Panc1 (cell line): ENCODE results near the gene GNAI3.

Source experiments
- POLR2AphosphoS5 ChIP-seq: IDR thresholded peaks from 2 replicates; pipeline ENCODE4 v1.6.1; 2012; ENCODE audit warnings: mild to moderate bottlenecking, low read depth, low read length, moderate library complexity
- REST ChIP-seq, 2 experiments: IDR thresholded peaks; 2 replicates each; pipeline ENCODE4 v1.6.1; 2011 to 2012; ENCODE audit warnings: low read depth in 2 of 2, control low read depth in 1 of 2, low read length in 1 of 2, mild to moderate bottlenecking in 1 of 2, moderate library complexity in 1 of 2; ENCODE audit not compliant: insufficient read depth in 1 of 2
- TF ChIP-seq, protein P1 (sequence below): fragments of 450-650 bp; IDR thresholded peaks from 2 replicates; pipeline ENCODE4 v1.5.1; 2017; ENCODE audit warnings: mild to moderate bottlenecking

- TF ChIP-seq, protein P1, sequence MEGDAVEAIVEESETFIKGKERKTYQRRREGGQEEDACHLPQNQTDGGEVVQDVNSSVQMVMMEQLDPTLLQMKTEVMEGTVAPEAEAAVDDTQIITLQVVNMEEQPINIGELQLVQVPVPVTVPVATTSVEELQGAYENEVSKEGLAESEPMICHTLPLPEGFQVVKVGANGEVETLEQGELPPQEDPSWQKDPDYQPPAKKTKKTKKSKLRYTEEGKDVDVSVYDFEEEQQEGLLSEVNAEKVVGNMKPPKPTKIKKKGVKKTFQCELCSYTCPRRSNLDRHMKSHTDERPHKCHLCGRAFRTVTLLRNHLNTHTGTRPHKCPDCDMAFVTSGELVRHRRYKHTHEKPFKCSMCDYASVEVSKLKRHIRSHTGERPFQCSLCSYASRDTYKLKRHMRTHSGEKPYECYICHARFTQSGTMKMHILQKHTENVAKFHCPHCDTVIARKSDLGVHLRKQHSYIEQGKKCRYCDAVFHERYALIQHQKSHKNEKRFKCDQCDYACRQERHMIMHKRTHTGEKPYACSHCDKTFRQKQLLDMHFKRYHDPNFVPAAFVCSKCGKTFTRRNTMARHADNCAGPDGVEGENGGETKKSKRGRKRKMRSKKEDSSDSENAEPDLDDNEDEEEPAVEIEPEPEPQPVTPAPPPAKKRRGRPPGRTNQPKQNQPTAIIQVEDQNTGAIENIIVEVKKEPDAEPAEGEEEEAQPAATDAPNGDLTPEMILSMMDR, result no peak
- TF ChIP-seq REST (IDR thresholded peaks at IDR 0.05; ENCODE audit: insufficient read depth in 1 of 2, low read depth in 2 of 2, low read length in 1 of 2), result no peak
- TF ChIP-seq POLR2AphosphoS5, result no peak
Observed at GRCh38 chr1:109631513-109632505, 83.4 kb downstream of the GNAI3 start.
